ENCODE results near the gene CTDSP1.
A peak's percentile ranks its signal among the peaks of the same experiment; 100 is the strongest.

GRCh38 chr2:218367415-218368149 is 32.1 kb upstream of the CTDSP1 start:
- TF ChIP-seq RELA (CRISPR knock-in tag; IDR thresholded peaks at IDR 0.05; ENCODE audit: borderline replicate concordance) (no peak), E2F1 (CRISPR knock-in tag; IDR thresholded peaks at IDR 0.05) (no peak), CTCF (IDR thresholded peaks at IDR 0.05) (no peak), AFF4 (CRISPR knock-in tag; IDR thresholded peaks at IDR 0.05; ENCODE audit: borderline replicate concordance) (no peak), MAX (CRISPR knock-in tag; IDR thresholded peaks at IDR 0.05) (peak; percentile 77), ERG (CRISPR knock-in tag; IDR thresholded peaks at IDR 0.05) (no peak)

Data from WTC11 (cell line).